GM19238 (cell line): Measurements from ENCODE around the gene OR2G2.

Experiments used
- DNase-seq: peaks from one replicate; pipeline ENCODE4 v3.0.0; 2011; ENCODE audit warnings: low spot score; ENCODE audit not compliant: insufficient read length

The OR2G2 gene

GRCh38 chr1:247588060-247588459 is at the start of gene OR2G2:
Gene OR2G2, plus strand, starts transcription at chr1:247588360. Its CDS starts 0 bp downstream, at chr1:247588360.
- no peak for DNase-seq

- DNase-seq = no peak
Measured at GRCh38 chr1:247538561-247538960, 49.6 kb upstream of the OR2G2 start.

- no peak for DNase-seq
Measured at GRCh38 chr1:247539215-247539614, 48.9 kb upstream of the OR2G2 start.

GRCh38 chr1:247540581-247540980 is 47.6 kb upstream of the OR2G2 start:
- no peak for DNase-seq

- DNase-seq = no peak
Measured at GRCh38 chr1:247542811-247543210, 45.3 kb upstream of the OR2G2 start.

GRCh38 chr1:247548092-247548491 is 40.1 kb upstream of the OR2G2 start:
- no peak for DNase-seq

- no peak for DNase-seq
Measured at GRCh38 chr1:247548769-247549182, 39.4 kb upstream of the OR2G2 start, which contains the start of gene GCSAML. Gene GCSAML, plus strand, starts transcription at chr1:247549134. Its CDS starts 58 bp downstream, at chr1:247549192.

- no peak for DNase-seq
Measured at GRCh38 chr1:247551721-247552120, 36.4 kb upstream of the OR2G2 start.

- no peak for DNase-seq
Measured at GRCh38 chr1:247552231-247552630, 35.9 kb upstream of the OR2G2 start.

GRCh38 chr1:247557926-247558674 is 30.1 kb upstream of the OR2G2 start:
- DNase-seq = no peak

- DNase-seq = no peak
Measured at GRCh38 chr1:247561711-247562110, 26.4 kb upstream of the OR2G2 start.

GRCh38 chr1:247562198-247562597 is 26.0 kb upstream of the OR2G2 start:
- no peak for DNase-seq

GRCh38 chr1:247574236-247574635 is 13.9 kb upstream of the OR2G2 start:
- DNase-seq = no peak

- DNase-seq = no peak
Measured at GRCh38 chr1:247574664-247575063, 13.5 kb upstream of the OR2G2 start.

- DNase-seq = no peak
Measured at GRCh38 chr1:247576514-247576913, 11.6 kb upstream of the OR2G2 start.

GRCh38 chr1:247578946-247579460 is 9.2 kb upstream of the OR2G2 start:
- no peak for DNase-seq

GRCh38 chr1:247605286-247605685 is 17.1 kb downstream of the OR2G2 start, which contains the start of gene OR2G3:
Gene OR2G3, plus strand, starts transcription at chr1:247605586. Its CDS starts 0 bp downstream, at chr1:247605586.
- no peak for DNase-seq

- no peak for DNase-seq
Measured at GRCh38 chr1:247613405-247613804, 25.2 kb downstream of the OR2G2 start.

GRCh38 chr1:247614625-247615024 is 26.5 kb downstream of the OR2G2 start:
- DNase-seq = no peak

GRCh38 chr1:247627951-247628350 is 39.8 kb downstream of the OR2G2 start:
- DNase-seq = no peak

- DNase-seq = no peak
Measured at GRCh38 chr1:247638011-247638410, 49.9 kb downstream of the OR2G2 start.

- no peak for DNase-seq
Measured at GRCh38 chr1:247638781-247639180, 50.6 kb downstream of the OR2G2 start.
